Testis (tissue), 2 donors: ENCODE results near the gene C2orf76.
"Not testable (repeated sequence)": the region's sequence is repeated elsewhere in the genome, so short reads cannot be mapped to it uniquely, and the experiment has no call there.

Source experiments
- CTCF ChIP-seq, 3 experiments: fragments of 450-650 bp in 2 of 3; fragments of 200-600 bp in 1 of 3; sonication (generic) in 1 of 3; IDR thresholded peaks; one replicate each; pipeline ENCODE4 v1.5.1; 2016 to 2019; ENCODE audit warnings: antibody characterized with exemption in 3 of 3, mild to moderate bottlenecking in 2 of 3, moderate library complexity in 1 of 3
- POLR2A ChIP-seq: fragments of 450-650 bp; IDR thresholded peaks from one replicate; pipeline ENCODE4 v1.6.1; 2017; ENCODE audit warnings: antibody characterized with exemption, mild to moderate bottlenecking, moderate library complexity

- not testable (repeated sequence) for TF ChIP-seq POLR2A; CTCF (IDR thresholded peaks at IDR 0.05)
Observed at GRCh38 chr2:119278385-119278784, 88.2 kb downstream of the C2orf76 start.
